Measurements from ENCODE around the gene PSMC6. TPM values are rescaled to one million over a fixed set of nuclear protein-coding genes. Genes with fewer than 3 reads are reported as not detected.

Gene PSMC6
- polyA plus RNA-seq (ENCODE audit: insufficient read length in 3 of 3): 100 to 1,000 TPM; 129 to 159 (median 152) TPM

DNA sequence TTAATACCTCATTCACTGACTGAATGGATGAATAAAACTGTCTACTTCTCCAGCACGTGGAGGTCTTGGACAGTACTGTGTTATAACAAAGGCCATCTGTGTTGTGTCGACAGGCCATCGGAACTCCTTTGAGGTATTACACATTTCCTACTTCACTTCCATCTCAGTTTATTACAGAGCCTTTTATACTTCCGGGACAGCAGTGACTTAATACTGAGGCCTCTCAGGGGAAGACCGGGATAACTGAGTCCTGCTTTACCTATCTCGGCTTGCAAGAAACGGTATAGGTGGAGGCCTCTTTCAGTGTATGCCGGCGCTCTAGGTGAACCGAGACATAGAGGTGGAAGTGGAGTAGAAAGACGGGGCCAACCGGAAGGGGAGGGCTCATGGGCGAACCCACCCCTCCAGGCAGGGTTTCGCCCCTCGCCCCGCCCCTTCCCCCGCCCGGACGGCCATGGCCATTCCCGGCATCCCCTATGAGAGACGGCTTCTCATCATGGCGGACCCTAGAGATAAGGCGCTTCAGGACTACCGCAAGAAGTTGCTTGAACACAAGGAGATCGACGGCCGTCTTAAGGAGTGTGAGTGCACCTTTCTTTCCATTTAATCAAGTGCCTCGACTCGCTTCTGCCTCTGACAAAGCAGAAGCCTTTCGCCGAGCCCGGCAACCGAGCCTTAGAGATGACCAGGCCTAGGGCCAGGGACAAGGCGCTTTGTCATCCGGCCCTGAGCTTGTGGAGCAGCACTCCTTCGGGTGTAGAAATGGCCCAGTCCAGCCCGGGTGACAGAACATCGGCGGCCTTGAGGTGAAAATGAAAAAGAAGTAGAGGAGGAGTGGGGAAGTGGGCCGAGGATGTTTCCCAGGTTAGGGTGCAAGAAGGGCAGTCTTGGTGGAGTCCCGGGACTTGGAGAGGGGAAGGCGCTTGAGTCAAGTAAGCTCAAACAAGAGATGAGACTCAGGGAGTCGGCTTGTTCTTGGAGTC, at the start of gene PSMC6:
Gene PSMC6 (plus strand): TSS at position 477 of the 983 bp plus-strand sequence. CDS start 20 bp downstream, at position 497.
- DNase-seq (ENCODE audit: low read depth in 3 of 3, low spot score in 2 of 3): peak in 2 of 3 donors; percentile 85 to 86

DNA sequence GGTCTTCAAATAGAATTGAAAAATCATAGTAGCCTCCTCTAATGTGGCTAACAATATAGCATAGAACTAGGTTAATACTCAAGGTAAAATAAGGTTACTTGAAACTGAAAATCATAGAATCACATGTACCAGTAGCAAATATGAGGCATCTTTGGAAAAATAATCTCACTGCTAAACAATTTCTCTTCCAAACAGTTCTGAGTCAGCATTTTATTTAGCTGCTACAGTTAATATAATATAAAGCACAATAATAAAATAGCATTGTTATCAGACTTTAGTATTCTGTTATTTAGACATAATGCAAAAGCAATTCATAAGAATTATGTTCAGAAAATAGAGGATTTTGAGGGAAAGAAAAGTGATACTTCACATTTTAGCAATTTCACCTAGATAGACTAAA, 46.7 kb upstream of the PSMC6 start:
- DNase-seq (ENCODE audit: low read depth in 3 of 3, low spot score in 2 of 3): no peak

DNA sequence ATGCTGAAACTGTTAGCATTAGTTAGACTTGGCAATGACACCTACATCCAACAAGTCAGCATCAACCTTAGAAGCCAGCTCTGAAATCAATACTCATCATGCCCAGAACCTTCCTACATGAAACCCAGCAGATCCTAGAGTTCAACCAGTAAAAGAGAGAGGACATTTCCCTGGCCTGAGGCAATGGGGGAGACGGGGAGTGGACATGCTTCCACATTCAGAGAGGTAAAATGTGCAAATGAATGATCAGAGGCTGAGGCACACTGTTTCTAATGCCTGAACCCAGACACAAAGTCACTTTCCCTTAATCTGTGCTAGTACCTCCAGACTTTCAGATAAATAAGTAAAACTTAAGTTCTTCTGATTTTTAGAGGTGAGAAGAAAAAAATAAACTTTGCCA, 46.2 kb upstream of the PSMC6 start:
- DNase-seq (ENCODE audit: low read depth in 3 of 3, low spot score in 2 of 3): no peak

DNA sequence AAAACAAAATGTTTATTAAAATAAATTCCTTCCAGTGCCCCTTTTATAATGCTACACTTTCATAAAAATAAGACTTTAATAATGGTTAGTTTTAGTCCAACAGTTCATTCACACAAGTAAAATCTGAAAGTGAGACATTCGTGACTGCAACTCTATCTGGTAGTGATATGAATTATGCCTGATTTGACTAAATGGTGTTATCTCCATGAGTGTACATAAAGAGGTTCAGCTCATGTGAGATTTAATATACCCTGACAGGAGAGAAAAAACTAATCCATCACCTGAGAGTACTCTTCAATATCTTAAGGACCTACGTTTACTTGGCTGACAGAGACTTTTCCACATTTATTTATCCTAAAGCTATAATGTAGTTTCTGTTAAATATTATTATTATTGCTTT, 45.7 kb upstream of the PSMC6 start:
- DNase-seq (ENCODE audit: low read depth in 3 of 3, low spot score in 2 of 3): no peak

DNA sequence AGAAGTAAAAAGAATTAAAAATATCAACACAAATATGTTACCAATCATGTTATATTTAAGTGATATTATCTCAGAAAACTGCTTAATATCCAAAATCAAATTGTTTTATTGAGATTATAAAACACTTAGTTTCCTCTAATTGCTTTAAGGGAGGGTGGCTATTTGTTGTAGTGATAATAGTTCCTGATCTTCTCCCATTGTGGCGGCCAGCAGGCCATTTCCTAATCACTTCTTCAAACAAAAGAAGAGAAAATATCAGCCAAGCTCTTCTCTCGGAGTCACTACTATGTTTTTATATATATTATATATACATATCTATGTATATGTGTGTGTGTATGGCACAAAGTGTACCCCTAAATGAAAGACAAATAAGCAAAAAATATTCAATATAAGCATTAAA, 43.1 kb upstream of the PSMC6 start:
- DNase-seq (ENCODE audit: low read depth in 3 of 3, low spot score in 2 of 3): no peak

DNA sequence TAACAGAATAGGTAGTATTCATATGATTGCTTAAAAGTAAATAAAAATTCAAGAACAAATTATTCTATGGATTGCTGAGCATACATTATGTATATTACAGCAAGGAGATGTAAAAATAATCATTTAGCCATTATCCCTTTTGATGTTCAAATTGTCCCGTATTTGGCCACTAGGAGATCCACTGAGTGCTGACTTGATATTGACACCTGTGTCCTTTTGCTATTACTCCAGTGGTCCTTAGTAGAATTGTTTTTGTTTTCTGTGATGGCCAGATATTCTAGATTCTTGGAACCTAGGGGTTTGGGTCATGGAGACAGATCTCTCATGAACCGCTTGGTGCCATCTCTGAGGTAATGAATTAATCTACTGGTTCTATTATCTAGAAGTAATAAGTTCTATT, 28.4 kb upstream of the PSMC6 start:
- DNase-seq (ENCODE audit: low read depth in 3 of 3, low spot score in 2 of 3): no peak

DNA sequence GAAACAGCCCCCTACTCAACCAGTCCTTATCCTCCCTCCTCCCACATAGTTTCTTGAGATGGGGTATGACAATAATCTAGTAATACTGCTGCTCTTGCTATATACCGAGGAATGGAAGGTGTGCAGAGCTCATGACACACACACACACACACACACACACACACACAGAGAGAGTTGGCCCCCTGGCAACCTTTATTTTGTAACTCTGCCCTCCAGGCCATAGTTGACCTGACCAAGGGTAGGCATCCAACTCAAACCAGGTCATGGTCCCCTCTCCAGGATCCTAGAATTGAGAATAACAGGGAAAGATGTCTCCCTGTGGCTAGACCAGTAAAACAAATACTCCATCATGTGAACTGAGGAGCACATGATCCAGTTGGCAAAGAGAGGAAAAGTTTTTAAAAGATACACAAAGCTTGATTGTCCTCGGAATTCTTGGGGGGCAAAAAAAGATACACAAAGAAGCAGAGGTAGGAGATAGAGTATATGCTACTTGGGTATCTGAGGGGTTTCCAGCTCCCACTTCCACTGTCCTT, 22.9 kb upstream of the PSMC6 start:
- DNase-seq (ENCODE audit: low read depth in 3 of 3, low spot score in 2 of 3): no peak

DNA sequence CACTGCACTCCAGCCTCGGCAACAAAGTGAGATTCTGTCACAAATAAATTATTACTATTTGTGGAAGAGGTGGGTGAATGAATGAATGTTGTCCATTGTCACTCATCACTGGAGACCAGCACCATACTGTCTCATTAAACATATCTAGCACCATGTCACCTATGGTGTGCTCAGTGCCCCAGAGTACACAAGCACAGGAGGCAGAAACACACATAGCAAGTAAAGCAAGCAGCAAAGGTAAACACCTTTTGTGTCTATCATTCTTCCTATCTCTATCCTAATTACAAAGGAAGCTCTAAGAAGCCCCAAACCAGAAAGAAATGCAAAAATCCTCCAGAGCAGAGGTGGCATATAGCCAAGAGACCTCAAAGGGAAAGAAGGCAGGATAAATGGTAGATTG, 20.8 kb upstream of the PSMC6 start:
- DNase-seq (ENCODE audit: low read depth in 3 of 3, low spot score in 2 of 3): no peak

DNA sequence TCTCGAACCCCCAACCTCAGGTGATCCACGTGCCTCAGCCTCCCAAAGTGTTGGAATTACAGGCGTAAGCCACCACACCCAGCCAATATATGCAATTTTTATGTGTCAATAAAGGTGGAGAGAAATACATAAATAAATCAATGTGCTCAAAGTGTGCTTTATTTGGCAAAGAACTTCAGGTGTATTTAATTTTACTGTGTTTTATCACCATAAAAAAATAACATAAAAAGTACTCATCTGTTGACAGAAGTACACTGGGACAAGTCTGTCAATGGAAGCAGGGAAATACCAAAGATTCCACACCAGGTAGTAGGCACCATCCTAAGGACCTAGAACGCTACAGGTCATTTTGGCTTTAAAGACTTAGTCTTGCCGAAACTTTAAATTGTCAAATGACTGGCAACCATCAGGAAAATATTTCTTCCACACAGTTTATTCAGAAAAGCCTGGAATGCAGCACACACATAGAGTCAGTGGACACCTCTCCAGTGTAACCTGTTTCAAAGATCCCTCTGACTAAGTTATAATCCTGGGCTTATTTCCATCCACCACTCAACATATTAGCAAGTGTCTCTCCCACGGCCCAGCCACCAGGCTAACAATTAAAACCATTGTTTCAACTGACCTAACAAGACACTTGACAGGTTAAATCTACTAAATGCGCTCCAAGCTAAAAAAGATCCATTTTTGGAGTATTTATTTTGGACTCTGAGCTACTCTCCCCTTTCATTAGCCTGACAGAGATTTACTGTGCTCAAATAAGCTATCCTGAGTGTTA, 15.8 kb upstream of the PSMC6 start:
- DNase-seq (ENCODE audit: low read depth in 3 of 3, low spot score in 2 of 3): no peak

DNA sequence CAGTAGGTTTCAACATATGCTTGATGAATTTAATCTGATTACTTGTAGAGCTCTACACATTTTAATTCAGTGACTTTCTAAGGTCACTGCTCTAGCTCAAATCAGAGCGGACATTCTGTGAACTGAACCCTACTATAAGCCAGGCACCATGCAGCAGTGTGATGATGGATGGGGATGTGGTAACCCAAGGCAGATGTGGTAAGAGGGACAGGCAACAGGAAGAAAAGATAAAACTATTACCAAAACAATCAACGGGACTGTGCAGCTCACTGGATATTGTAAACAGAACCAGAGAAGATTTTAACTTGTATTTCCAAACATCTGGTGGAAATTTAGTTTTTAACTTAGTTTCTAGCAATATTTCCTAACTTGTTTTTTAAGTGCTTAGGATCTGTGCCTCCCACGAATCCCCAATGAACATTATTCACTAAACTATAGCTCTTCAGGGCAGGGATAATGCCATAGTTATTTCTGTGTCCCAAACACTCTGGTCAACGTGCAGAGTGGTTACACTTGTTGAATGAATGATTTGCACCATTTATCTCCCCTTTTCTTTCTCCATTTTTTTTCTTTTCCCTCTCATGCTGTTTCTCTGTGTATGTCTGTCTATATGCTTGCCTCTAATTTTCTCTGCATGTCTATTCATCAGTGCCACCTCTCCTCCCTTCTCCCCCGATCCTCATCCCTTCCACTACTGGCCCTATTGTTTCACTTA, 14.6 kb upstream of the PSMC6 start:
- no peak for DNase-seq (ENCODE audit: low read depth in 3 of 3, low spot score in 2 of 3)

DNA sequence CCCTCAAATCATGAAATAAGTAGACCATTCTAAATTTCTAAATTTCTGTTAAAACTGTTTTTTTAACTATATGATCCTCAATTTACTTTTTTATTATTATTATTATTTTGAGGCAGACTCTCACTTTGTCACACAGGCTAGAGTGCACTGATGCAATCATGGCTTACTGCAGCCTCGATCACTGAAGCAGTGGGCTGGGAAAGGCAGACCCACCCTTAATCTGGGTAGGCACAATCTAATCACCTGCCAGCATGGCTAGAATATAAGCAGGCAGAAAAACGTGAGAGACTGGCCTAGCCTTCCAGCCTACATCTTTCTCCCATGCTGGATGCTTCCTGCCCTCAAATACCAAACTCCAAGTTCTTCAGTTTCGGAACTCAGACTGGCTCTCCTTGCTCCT, 14.0 kb upstream of the PSMC6 start:
- DNase-seq (ENCODE audit: low read depth in 3 of 3, low spot score in 2 of 3): no peak

DNA sequence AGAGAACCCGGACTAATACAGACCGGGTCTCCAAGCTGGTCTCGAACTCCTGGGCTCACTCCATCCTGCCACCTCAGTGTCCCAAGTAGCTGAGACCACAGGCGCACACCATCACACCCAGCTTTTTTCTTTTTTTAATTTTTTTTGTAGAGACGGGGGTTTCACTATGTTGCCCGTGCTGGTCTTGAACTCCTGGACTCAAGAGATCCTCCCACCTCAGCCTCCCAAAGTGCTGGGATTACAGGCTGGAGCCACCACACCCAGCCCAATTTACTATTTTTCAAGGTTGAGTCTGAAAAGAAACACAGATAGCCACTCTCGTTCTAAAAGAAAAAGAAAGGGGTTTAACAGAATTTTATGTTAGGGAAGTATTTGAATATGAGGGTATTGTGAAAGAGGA, 13.5 kb upstream of the PSMC6 start:
- no peak for DNase-seq (ENCODE audit: low read depth in 3 of 3, low spot score in 2 of 3)

DNA sequence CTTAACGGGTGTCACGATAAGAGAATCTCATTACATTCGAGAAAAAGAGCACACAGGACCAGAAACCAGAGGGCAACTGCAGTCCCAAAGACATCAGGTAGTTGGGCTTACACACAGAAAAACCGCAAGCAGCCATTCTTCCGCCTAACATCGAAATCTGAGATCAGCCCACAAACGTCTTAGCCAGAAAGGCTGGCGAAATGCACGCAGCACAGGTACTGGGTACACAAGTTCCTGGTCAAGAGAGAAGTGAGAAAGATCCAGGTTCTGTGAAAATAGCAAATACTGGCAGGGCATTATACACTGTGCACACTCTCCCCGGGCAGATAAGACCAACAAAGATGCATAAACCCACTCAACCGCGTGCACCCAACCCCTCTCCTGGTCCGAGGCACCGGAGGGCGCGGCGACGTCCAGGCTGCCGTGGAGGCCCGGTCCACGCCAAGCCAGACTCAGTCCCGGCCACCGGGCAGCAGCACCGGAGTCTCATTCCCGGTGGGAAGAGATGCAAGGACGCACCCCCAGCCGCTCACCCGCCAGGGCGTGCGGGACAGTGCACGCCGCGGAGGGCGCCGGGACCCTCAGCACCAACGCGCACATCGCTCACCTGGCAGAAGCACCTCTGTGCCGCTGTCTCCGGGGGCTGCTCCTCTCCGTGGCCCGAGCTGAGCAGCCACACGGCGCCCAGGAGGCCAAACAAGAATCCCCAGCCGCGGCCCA, 12.1 kb upstream of the PSMC6 start:
- peak in 2 of 3 donors; percentile 33 to 36 for DNase-seq (ENCODE audit: low read depth in 3 of 3, low spot score in 2 of 3)

DNA sequence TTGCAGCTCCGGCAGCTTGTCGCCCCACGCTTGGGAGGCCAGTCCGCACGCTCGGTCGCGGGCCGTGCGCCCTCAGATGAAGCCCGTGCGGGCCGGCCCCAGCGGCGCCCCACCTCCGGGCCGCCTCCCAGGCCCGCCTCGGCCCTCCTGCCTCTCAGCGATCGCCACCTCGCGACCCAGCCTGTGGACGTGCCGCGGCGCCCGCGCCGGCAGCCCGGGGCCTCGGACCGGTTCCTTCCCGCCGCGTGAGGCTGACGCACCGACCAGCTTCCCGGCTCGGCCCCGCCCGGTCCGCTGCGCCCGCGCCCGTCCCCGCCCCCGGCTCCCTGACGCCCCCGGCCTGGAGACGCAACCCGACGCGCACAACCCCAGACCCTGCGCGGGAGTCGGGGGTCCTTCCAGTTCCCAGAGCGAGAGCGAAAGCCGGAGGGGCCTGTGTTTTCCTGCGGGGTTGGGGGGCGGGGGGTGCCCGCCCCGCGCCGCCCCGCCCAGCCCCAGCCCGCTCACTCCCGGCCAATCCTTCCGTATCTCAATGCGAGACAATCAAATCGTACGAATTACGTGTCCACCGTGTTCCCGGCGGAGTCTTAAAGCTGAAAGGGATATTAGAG, 11.4 kb upstream of the PSMC6 start, which contains the start of gene ERO1A:
Gene ERO1A (minus strand): TSS at position 78 of the 611 bp plus-strand sequence. CDS start 77 bp downstream, at position 1.
- peak in 2 of 3 donors; percentile 49 to 52 for DNase-seq (ENCODE audit: low read depth in 3 of 3, low spot score in 2 of 3)

DNA sequence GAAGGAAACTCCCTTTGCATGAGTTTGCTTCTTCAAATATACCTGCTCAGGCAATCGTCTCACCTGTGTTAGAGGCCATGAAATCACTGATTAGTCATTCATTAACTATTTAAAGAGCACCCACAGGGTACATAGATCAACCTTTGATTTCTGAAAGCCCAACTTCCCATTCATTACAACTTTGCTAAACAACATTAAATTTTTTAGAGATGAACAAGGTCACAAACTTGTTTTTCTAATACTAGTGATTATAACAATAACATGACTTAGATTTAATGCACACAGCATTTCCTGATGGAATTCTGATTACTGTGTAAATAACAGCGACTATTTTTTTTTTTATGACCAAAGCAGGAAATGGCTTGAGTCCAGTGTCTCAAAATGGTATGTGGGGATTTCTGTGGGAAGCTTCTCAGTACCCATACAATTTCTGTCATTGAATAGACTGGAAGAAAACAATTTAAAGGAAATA, 6.3 kb upstream of the PSMC6 start:
- no peak for DNase-seq (ENCODE audit: low read depth in 3 of 3, low spot score in 2 of 3)

DNA sequence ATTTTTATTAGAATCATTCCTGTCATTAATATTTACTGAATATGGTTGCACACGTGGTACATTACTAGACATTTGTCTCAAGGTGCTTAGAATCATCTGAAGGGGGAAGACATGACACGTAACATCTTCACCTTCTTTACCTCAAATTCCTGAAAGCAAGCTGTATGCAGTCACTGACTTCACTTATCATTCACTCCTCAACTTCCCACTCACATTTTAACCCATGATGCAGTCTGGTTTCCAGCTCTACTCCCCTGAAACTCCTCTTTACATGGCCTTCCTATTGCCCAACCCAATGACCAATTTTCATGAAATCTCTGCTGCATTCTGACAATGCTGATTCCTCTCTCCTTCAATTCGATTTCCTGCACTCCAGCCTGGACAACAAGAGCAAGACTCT, 5.8 kb upstream of the PSMC6 start:
- DNase-seq (ENCODE audit: low read depth in 3 of 3, low spot score in 2 of 3): no peak

DNA sequence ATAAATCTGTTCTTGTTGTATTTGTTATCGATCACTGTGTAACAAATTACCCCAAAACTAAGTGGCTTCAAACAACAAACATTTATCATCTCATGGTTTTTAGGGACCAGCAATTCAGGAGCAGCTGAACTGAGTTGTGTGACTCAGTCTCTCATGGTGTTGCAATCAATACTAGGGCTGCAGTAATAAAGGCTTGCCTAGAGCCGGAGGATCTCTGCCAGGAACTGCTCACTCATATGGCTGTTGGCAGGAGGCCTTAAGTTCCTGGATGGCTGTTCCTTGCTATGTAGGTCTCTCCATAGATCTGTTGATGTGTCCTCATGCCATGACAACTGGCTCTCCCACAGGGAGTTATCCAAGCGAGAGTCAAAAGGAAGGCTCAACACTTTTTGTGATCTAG, 3.8 kb upstream of the PSMC6 start:
- no peak for DNase-seq (ENCODE audit: low read depth in 3 of 3, low spot score in 2 of 3)

DNA sequence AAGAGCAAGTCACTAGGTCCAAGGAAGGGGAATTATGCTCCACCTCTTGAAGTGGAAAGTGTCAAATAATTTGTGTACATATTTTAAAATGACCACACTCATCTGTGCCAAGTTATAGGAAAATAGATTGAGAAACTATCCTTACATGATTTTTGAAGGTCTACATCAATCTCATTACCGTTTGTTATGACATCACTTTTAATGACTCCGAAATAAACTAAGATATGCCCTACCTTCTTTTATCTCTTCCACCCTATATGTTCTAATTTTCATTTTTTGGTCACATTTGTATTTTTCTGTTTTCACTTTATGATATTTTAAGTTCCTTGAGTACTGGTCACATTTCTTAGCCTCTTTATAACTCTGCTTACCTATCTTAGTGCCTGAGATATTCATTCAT, 3.3 kb upstream of the PSMC6 start:
- no peak for DNase-seq (ENCODE audit: low read depth in 3 of 3, low spot score in 2 of 3)

DNA sequence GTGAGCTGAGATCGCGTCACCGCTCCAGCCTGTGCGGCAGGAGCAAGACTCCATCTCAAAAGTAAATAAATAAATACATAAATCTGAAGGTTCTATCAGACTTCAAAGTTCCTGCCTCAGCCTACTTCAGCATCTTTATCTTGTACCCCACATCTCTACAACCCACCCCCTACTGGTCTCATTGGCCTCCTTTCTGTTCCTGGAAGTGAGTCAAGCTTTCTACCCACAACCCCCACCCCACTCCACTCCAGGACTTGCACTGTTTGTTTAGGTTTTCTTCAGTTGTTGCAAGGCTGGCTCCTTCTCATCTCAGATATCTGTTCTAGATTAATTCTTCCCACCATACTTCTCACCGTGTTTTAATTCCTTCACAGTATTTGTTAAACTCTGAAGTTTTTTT, 714 bp upstream of the PSMC6 start:
- DNase-seq (ENCODE audit: low read depth in 3 of 3, low spot score in 2 of 3): no peak
